Measurements from ENCODE around the gene NXT1.
"Not testable (repeated sequence)": the region's sequence is repeated elsewhere in the genome, so short reads cannot be mapped to it uniquely, and the experiment has no call there.

NXT1 gene

GRCh38 chr20:23331450-23332350, 18.9 kb upstream of the NXT1 start:
- DNase-seq: peak; percentile 9

- DNase-seq: no peak
Observed at GRCh38 chr20:23332467-23332866, 18.1 kb upstream of the NXT1 start.

GRCh38 chr20:23334111-23334510, 16.5 kb upstream of the NXT1 start:
- DNase-seq: no peak

GRCh38 chr20:23335521-23335920, 15.1 kb upstream of the NXT1 start:
- DNase-seq: no peak

- no peak for DNase-seq
Observed at GRCh38 chr20:23336476-23336875, 14.1 kb upstream of the NXT1 start.

GRCh38 chr20:23337312-23337711, 13.3 kb upstream of the NXT1 start:
- DNase-seq: no peak

- DNase-seq: no peak
Observed at GRCh38 chr20:23339986-23340385, 10.6 kb upstream of the NXT1 start.

GRCh38 chr20:23340524-23340923, 10.1 kb upstream of the NXT1 start:
- DNase-seq: peak; percentile 45

GRCh38 chr20:23341073-23341472, 9.5 kb upstream of the NXT1 start:
- DNase-seq: no peak

GRCh38 chr20:23343590-23343989, 7.0 kb upstream of the NXT1 start:
- DNase-seq: no peak

GRCh38 chr20:23344336-23344735, 6.3 kb upstream of the NXT1 start:
- no peak for DNase-seq

- DNase-seq: no peak
Observed at GRCh38 chr20:23346002-23346401, 4.6 kb upstream of the NXT1 start.

- DNase-seq: no peak
Observed at GRCh38 chr20:23347791-23348190, 2.8 kb upstream of the NXT1 start.

- DNase-seq: not testable (repeated sequence)
Observed at GRCh38 chr20:23348510-23348909, 2.1 kb upstream of the NXT1 start.

GRCh38 chr20:23349338-23350195, 1.0 kb upstream of the NXT1 start:
- DNase-seq: peak; percentile 83

- DNase-seq: no peak
Observed at GRCh38 chr20:23350904-23351838, 580 bp downstream of the NXT1 start.

- DNase-seq: no peak
Observed at GRCh38 chr20:23356203-23356602, 5.6 kb downstream of the NXT1 start.

- peak; percentile 98 for DNase-seq
Observed at GRCh38 chr20:23357767-23358562, 7.4 kb downstream of the NXT1 start.

GRCh38 chr20:23358563-23358906, 7.9 kb downstream of the NXT1 start:
- no peak for DNase-seq

GRCh38 chr20:23358923-23359593, 8.5 kb downstream of the NXT1 start:
- DNase-seq: no peak

GRCh38 chr20:23360531-23360930, 9.9 kb downstream of the NXT1 start:
- DNase-seq: no peak

GRCh38 chr20:23361119-23361475, 10.5 kb downstream of the NXT1 start:
- peak; percentile 28 for DNase-seq
